ENCODE data around the gene ABHD14A.
"Not testable (repeated sequence)": the region's sequence is repeated elsewhere in the genome, so short reads cannot be mapped to it uniquely, and the experiment has no call there.

Gene ABHD14A

DNA sequence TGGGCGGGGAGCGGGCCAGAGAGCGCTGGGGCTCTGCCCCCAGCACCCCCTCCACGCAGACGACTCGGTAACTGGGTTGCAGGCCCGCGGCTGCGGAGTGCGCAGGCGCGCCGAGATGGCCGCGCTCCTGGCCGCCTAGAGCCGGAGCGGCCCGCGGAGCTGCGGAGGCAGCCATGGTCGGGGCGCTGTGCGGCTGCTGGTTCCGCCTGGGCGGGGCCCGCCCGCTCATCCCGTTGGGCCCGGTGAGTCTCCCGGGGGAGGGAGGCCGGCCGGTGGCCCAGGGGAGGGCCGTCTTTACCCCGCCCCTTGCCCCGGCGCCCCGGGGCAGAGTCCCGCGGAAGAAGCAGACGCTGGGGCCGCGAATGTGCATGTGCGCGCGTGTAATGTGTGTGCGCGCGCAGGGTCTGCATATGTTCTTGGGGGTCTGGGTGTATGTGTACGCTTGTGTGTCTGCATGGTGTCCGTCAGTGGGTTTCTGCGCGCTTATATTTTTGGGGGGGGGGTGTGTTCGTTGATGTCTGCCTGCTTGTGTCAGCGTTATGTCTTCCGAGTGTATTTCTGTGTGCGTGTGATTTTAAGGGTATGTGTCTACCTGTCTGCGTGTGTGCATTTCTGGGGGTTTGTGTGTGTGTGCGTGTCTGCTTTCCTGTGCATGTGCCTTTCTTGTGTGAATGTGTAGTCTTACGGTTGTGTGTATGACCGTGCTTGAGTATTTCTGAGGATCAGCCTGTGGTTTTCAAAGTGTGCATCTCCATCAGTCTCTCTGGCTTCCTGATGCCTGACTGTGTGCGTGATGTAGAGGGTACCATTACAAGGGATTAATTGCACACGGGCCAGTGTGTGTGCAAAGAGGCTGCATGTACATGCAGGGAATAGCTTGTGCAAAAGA lies at the start of gene ABHD14A:
Gene ABHD14A, plus strand, starts transcription at position 102 of the 889 bp plus-strand sequence. Its CDS starts 72 bp downstream, at position 174.
- DNase-seq (ENCODE audit: low read depth) = peak; percentile 44

DNA sequence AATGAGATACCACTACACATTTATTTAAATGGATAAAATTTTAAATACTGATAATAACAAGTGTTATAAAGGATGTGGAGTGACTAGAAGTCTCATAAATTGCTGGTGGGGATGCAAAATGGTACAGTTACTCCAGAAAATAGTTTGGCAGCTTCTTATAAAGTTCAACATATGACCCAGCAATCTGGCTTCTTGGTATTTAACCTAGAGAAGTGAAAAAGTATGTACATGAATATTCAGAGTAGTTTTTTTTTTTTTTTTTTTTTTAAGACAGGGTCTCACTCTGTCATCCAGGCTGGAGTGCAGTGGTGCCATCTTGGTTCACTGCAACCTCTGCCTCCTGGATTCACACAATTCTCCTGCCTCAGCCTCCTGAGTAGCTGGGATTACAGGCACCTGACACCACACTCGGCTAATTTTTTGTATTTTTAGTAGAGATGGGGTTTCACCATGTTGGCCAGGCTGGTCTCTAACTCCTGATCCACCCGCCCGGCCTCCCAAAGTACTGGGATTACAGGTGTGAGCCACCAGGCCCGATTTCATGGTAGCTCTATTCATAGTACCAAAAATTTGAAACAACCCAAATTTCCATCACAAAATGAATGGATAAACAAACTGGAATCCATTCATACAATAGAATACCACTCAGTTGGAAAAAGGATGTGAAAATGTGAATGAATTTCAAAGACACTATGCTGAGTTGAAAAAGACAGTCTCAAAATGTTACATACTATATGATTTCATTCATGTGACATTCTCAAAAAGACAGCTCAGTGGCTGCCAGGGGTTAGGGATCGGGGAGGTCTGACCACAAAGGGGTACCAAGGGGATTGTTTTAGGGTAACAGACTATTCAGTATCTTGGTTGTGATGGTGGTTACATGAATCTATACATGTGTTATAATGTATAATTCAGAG lies 47.5 kb upstream of the ABHD14A start:
- no peak for DNase-seq (ENCODE audit: low read depth)

- DNase-seq (ENCODE audit: low read depth) = no peak
Observed at GRCh38 chr3:51928438-51928837, 46.4 kb upstream of the ABHD14A start.

GRCh38 chr3:51928981-51929380 lies 45.9 kb upstream of the ABHD14A start:
- DNase-seq (ENCODE audit: low read depth) = not testable (repeated sequence)

GRCh38 chr3:51929420-51930003 lies 45.4 kb upstream of the ABHD14A start:
- DNase-seq (ENCODE audit: low read depth) = no peak

GRCh38 chr3:51930439-51930838 lies 44.4 kb upstream of the ABHD14A start:
- no peak for DNase-seq (ENCODE audit: low read depth)

DNA sequence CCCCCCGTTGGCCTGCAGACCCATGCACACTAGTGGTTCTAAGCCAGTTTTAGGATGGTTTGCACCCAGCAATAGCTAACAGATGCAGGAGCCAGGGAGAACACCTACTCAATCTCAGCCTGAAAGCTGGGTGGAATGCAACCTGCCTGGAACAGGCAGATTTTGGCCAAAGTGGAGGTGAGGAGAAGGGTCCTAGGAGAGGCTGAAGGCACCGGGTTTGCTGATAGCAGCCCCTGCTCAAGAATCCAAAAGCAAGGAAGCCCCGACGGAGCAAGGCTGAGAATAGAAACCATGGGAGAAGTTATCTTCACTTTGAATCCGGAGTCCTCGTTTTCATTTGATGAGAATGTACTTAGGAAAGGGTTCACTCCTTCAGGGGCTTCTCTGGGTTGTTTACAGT lies 43.1 kb upstream of the ABHD14A start:
- no peak for DNase-seq (ENCODE audit: low read depth)

GRCh38 chr3:51932471-51933370 lies 42.1 kb upstream of the ABHD14A start:
- DNase-seq (ENCODE audit: low read depth) = no peak

- DNase-seq (ENCODE audit: low read depth) = no peak
Observed at GRCh38 chr3:51933471-51934138, 41.3 kb upstream of the ABHD14A start.

DNA sequence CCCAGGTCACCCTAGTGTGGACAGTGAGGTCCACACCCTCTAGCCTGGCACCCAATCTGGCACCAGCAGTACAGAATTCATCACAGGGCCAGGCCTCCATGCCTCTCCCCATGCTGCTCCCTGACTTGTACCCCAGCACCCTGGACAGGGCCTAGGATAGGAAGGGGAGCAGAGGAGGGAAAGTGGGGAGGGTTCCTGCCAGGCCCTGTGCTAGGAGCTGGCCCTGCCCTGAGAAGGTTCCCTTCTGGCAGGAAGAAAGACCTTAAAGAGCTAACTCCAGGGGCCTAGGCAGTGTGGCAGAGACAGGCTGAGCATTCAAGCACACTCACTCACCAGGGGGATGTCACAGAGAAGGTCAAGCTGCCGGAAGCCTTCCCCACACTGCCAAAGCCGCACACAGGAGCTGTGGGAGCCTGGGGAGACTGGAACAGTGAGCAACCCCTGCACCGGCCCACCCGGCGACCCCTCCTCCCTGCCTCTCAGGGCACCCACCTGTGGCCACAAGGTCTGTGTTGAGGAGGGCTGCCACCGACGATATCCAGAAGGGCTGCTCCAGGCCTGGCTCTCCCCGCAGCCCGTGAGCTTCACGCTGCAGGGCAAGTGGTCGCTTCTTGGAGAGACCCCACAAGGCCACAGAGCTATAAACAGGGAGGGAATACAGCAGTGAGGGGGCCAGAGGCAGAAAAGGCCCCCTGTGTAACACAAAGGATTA lies 40.6 kb upstream of the ABHD14A start:
- no peak for DNase-seq (ENCODE audit: low read depth)

- DNase-seq (ENCODE audit: low read depth) = no peak
Observed at GRCh38 chr3:51934991-51935885, 39.6 kb upstream of the ABHD14A start.

DNA sequence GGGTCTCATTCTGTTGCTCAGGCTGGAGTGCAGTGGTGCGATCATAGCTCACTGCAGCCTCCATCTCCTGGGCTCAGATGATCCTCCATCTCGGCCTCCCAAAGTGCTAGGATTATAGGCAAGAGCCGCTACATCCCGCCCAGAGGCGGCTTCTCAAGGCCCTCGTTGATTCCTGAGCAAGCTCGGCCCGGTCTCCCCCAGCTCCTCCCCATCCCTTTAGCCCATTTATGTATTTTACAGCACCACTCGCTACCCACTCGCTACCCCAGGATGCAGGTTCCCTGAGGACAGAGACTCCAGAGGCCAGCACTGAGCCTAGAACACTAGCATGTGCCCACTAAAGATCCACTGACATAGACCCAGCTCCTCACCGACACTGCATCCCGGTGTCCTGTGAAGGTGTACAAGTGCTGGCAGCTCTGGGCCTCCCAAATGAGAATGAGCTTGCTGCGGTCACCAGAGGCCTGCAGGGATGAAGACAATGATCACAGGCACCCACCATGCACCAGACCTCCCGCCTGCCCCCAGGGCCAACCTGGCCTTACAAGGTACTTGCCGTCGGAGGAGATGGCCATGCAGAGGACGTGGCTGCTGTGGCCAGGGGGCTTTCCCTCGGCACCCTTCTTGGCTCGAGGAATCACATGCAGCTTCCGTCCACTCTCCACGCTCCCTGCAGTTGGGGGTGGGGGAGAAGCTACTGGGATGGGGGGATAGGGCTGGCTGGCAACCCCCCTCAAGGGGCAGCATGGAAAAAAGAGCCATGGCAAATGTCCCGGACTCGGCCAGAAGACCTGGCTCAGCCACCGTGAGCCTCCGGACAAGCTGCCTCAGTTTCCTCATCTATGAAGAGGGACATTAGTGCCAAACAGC lies 38.7 kb upstream of the ABHD14A start:
- no peak for DNase-seq (ENCODE audit: low read depth)

DNA sequence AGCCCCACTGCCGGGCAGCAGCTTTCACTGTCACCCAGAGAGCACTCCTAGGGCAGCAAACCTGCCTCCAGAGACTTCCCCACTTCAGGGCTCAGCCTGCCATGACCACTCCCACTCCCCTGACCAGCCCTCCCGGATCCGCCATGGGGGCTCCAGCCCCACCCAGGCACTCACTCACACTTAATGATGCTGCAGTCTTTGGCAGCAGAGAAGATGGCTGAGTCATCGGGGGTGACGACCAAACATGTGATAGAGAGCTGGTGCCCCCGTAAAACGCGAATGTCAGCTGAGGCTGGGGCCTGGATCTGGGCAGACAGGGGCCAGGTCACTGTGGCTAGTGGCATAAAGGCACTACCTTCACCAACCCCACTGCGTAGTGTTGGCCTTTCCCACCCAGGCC lies 37.9 kb upstream of the ABHD14A start:
- DNase-seq (ENCODE audit: low read depth) = no peak

- DNase-seq (ENCODE audit: low read depth) = no peak
Observed at GRCh38 chr3:51937611-51938450, 37.0 kb upstream of the ABHD14A start.

DNA sequence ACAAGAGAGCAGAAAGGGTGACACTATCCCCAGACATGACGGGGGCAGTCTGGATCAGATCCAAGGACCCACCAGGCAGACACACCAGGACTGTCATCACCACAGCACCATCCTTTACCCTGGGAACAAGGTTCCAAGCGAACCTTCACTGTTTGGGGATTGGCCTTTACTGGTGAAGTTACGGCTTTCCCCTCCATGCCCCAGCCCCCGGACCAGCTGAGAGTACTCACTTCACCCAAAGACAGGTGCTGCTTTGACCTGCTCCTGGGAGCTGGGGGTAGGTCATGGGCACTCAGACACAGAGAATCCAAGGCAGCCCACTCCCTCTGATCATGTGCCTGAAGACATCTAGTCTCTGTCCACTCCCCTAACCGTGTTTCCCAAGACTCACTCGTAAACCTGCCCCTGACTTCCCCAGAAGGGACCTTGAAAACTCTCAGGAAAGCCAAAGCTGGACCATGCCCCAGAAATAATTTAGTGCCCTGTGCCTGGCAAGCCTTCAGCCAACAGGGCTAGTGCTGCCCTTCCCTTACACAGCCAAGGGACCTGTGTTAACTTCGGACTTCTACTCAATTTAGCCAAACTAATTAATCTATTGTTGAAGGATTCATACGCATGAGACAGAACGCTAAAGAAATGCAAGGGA lies 36.0 kb upstream of the ABHD14A start:
- DNase-seq (ENCODE audit: low read depth) = no peak

- no peak for DNase-seq (ENCODE audit: low read depth)
Observed at GRCh38 chr3:51940648-51941462, 34.0 kb upstream of the ABHD14A start.
